ENCODE measurements around the gene P2RY12.

Gene P2RY12

GRCh38 chr3:151306168-151306810 lies 78.3 kb downstream of the P2RY12 start:
- DNase-seq (ENCODE audit: low read depth) = no peak

DNA sequence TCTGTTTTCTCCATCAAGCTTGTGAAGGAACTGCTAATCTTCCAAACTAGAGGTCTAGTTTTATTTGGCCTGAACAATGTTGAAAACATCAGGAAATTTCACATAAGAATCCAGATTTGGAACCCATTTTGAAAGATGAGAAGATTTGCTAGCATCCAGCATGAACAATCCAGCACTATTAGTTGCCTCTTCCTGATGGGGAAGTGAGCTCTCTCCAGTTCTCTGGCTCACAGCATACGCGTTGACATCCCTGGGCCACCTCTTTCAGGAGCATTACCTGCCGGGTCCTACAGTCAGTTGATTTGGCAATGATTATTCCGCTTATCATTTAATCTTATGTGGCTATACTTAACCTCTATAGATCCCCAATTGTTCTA lies 78.8 kb downstream of the P2RY12 start:
- DNase-seq (ENCODE audit: low read depth) = no peak

GRCh38 chr3:151305060-151305774 lies 79.3 kb downstream of the P2RY12 start:
- DNase-seq (ENCODE audit: low read depth) = peak; percentile 97

- no peak for DNase-seq (ENCODE audit: low read depth)
These were observed 80.8 kb downstream of the P2RY12 start for GRCh38 chr3:151303751-151304150.

DNA sequence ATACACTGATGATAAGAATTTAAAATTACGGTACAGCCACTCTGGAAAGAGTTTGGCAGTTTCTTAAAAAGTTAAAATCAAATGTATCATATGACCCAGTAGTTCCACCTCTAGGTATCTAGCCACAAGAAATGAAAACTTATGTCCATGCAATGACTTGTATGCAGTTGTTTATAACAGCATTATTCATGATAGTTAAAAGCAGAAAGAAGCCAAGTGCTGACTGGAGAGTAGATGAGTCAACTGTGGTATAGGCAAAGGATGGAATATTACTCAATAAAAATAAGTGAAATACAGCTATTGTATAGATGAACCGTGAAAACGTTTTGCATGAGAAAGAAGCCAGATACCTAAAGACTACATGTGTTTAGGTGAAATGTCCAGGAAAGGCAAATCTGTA lies 82.8 kb downstream of the P2RY12 start:
- peak; percentile 46 for DNase-seq (ENCODE audit: low read depth)

- DNase-seq (ENCODE audit: low read depth) = no peak
These were observed 84.0 kb downstream of the P2RY12 start for GRCh38 chr3:151300539-151300938.

GRCh38 chr3:151299006-151299405 lies 85.5 kb downstream of the P2RY12 start:
- DNase-seq (ENCODE audit: low read depth) = no peak

DNA sequence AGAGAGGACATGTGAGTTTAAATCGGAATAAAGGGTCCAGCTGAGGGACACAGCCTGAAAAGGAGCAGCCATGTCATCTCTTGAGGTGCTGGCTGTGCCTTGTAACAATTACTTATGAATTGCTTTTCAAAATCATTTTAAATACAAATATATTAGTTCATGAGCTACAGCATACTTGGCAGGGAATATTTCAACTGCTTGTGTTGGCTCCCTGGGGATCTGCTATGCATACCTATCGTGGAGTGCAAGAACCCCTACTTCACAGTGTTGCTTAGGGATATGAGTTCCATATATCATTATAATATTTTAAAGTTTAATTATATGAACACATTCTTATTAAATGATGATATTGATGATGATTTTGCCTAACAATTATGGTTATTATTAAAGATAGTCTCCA lies 87.1 kb downstream of the P2RY12 start:
- DNase-seq (ENCODE audit: low read depth) = no peak

- no peak for DNase-seq (ENCODE audit: low read depth)
These were observed 88.3 kb downstream of the P2RY12 start for GRCh38 chr3:151296226-151296625.

DNA sequence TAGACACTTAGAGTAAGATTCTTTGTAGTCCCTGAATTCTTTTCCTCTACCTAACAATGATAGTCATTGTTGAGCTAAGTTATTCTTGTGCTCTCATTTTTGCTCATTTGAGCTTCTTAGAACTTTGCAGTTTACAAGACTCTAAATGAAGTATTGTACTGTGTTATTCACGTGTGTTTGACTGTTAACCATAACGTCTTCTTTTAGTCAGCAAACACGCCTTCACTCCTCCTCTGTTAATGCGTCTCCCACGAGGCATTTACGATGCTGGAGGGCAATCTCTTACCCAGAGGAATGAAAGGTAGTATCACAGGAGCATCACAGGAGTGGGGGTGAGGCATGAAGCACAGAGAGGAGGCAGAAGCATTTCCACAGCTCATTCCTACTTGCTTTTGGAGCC lies 91.4 kb downstream of the P2RY12 start:
- DNase-seq (ENCODE audit: low read depth) = no peak

- DNase-seq (ENCODE audit: low read depth) = no peak
These were observed 93.9 kb downstream of the P2RY12 start for GRCh38 chr3:151290673-151291072.

DNA sequence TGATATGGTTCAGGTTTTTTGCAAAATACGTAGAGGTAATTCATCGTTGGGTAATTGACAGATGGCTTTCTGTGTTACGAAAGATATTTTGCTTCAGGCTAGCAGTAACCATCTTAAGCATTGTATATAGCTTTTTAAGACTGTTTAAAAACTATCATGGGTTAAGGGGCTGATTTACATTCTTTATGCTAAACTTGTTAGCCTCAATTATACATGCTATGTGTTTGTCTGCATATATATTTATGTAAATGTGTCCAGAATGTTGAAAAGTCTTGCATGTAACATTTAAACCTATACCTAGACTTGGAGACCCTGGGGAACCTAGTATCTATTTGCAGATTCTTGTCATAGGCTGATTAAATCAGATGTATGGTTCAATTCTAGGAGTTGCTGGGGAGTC lies 95.1 kb downstream of the P2RY12 start:
- no peak for DNase-seq (ENCODE audit: low read depth)

Data from HS-5 (cell line).